HG03097 (cell line): ENCODE data around the gene LIN52.
"Not testable (repeated sequence)": the region's sequence is repeated elsewhere in the genome, so short reads cannot be mapped to it uniquely, and the experiment has no call there.

Source experiments
- ATAC-seq: cut with Tn5 transposase; IDR thresholded peaks from one replicate; pipeline ENCODE4 v1.9.1; 2021; ENCODE audit not compliant: unreplicated experiment, low FRiP score

LIN52 gene

GRCh38 chr14:74105381-74105780, 20.6 kb downstream of the LIN52 start:
- ATAC-seq: no peak

- no peak for ATAC-seq
Observed at GRCh38 chr14:74109369-74109768, 24.6 kb downstream of the LIN52 start.

- ATAC-seq: not testable (repeated sequence)
Observed at GRCh38 chr14:74111395-74112216, 26.9 kb downstream of the LIN52 start.

- ATAC-seq: not testable (repeated sequence)
Observed at GRCh38 chr14:74125487-74125886, 40.7 kb downstream of the LIN52 start.

GRCh38 chr14:74126315-74127013, 41.7 kb downstream of the LIN52 start:
- no peak for ATAC-seq

GRCh38 chr14:74127634-74128033, 42.9 kb downstream of the LIN52 start:
- ATAC-seq: no peak

GRCh38 chr14:74133833-74134481, 49.2 kb downstream of the LIN52 start:
- no peak for ATAC-seq

- ATAC-seq: no peak
Observed at GRCh38 chr14:74134484-74134883, 49.7 kb downstream of the LIN52 start.

- ATAC-seq: no peak
Observed at GRCh38 chr14:74135426-74135825, 50.7 kb downstream of the LIN52 start.

- no peak for ATAC-seq
Observed at GRCh38 chr14:74140374-74140850, 55.7 kb downstream of the LIN52 start.

- ATAC-seq: no peak
Observed at GRCh38 chr14:74141703-74142102, 56.9 kb downstream of the LIN52 start.

- no peak for ATAC-seq
Observed at GRCh38 chr14:74142523-74142922, 57.8 kb downstream of the LIN52 start.

- no peak for ATAC-seq
Observed at GRCh38 chr14:74144789-74145188, 60.0 kb downstream of the LIN52 start.

- no peak for ATAC-seq
Observed at GRCh38 chr14:74147571-74147970, 62.8 kb downstream of the LIN52 start.

GRCh38 chr14:74148705-74149104, 63.9 kb downstream of the LIN52 start:
- ATAC-seq: no peak

GRCh38 chr14:74155287-74155686, 70.5 kb downstream of the LIN52 start:
- ATAC-seq: no peak

- no peak for ATAC-seq
Observed at GRCh38 chr14:74155749-74156148, 71.0 kb downstream of the LIN52 start.

GRCh38 chr14:74160763-74161162, 76.0 kb downstream of the LIN52 start:
- no peak for ATAC-seq

- ATAC-seq: no peak
Observed at GRCh38 chr14:74161526-74162158, 76.9 kb downstream of the LIN52 start.

- ATAC-seq: no peak
Observed at GRCh38 chr14:74169906-74170305, 85.2 kb downstream of the LIN52 start.

GRCh38 chr14:74176400-74176793, 91.6 kb downstream of the LIN52 start:
- no peak for ATAC-seq
